GM19099 (cell line): Measurements from ENCODE around the gene ADPGK.

Experiments
- POLR2A ChIP-seq: IDR thresholded peaks from 3 replicates; pipeline ENCODE4 v1.6.1; 2011; ENCODE audit warnings: low read depth; ENCODE audit not compliant: insufficient read length; ENCODE audit errors: extremely low read depth

Gene ADPGK

DNA sequence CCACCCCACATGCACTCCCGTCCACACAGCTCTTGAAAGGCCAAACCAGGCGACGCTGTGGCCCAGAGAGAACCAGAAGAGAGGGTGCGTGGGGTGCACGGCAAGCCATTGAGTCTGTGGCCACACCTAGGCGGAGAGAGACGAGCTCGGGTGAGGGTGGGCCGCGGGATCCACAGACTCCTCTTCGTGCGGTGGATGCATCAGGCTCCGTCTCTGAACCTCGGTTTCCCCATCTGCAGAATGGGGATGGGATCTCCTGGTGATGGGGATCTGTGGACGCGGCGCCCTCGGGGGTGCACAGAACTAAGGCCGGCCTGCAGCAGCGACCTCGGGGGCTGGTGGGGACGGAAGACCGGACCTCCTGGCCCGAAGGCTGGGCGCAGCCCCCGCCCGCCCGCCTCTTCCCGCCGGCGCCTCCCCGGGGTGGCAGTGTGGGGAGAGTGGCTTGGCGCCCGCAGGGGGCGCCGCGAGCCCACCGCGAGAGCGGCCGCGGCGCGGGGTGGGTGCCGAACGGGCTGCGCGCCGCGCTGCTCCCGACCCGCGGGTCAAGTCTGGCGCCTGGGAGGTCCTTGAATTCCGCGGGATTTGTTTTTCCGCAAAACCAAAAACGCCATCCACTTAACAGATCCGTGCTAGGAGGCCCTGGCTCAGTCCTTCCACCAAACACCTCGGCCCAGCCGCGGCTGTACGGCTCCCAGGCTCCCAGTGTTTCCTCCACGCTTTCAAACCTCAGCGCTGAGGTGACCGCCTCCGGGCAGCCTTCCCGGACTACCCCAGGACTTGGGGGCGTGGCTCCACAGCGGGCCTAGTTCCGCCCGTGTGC, 13.2 kb upstream of the ADPGK start:
- no peak for TF ChIP-seq POLR2A

DNA sequence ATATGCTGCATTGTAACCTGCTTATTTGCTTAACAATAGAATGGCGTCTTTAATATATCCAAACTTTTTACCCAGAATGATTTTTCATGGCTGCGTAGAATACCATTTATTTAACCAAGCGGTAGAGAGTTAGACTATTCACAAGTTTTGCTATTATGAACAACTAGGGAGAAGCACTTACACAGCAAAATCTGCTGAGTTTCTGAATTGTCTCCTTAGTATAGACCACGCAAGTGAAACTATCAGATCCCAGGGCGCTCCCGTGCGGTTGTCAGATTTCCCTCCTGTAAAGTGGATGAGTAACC, 12.6 kb upstream of the ADPGK start:
- no peak for TF ChIP-seq POLR2A

DNA sequence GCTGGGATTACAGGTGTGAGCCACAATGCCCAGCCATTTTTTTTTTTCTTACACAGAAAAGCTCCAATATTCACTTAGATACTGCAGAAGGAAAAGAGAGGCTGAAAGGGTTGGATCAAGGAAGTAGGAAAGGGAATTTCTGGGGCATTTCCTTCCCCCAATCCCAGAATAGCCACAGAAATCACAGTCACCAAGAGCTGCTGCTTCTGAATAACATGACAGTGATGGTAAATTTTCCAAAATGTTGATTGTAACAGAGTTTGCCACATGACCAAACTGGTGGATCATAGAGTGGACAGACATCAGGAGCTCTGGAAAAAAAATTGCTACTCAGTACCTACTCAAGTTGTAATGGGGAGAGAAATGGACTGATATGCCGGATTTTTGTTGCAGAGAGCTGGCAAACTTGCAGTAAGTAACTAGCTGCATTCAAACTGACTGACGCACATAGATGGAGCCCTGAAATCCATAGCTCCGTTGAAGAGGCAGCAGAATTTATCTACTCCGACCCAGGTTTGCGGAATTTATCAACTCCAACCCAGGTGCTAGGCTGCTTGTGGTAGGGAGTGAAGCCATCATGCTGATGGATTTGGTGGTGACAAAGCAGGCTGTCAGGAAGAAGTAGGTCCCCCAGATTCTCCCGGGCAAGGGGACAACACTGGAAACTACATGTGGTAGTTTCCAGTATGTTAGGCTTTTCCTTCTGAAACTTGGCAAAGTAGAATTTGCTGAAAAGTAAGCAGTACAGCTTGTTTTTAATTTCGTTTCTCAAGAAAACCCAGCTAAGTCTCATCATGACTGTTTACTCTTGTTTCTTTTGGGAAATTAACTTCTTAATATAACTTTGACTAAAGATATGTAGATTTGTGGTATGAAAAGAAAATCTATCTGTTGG, 10.5 kb upstream of the ADPGK start:
- no peak for TF ChIP-seq POLR2A

DNA sequence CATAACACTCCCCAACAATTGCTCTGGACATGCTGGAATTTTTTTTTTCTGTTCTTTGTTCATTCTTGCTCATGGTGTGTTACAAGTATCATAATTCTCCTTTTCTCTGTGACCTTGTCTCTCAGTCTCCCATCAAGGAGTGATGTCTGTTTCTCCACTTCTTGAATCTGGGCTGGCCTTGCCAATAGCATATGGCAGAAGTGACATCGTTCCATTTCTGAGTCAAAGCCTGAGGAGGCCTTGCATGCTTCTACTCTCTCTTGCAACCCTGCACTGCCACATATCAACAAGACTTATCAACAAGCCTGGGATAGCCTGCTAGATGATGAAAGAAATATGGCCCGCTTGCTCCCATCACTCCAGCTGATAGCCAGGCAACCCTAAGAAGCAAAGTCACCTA, 8.9 kb upstream of the ADPGK start:
- TF ChIP-seq POLR2A, result no peak

DNA sequence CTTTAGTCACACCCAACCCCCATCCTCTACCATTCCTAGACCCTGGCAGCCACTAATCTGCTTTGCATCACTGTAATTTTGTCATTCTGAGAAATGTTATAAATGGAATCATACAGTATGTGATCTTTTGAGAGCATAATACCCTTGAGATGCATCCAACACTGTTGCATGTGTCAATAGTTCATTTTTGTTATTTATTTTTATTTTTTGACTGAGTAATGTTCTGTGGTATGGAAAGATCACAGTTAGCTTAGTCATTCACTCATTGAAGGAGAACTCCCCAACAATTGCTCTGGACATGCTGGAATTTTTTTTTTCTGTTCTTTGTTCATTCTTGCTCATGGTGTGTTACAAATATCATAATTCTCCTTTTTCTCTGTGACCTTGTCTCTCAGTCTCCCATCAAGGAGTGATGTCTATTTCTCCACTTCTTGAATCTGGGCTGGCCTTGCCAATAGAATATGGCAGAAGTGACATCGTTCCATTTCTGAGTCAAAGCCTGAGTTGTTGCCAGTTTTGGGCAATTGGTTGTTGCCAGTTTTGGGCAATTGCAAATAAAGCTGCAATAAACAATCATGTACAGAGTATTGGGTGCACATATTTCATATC, 6.8 kb upstream of the ADPGK start:
- TF ChIP-seq POLR2A, result no peak

DNA sequence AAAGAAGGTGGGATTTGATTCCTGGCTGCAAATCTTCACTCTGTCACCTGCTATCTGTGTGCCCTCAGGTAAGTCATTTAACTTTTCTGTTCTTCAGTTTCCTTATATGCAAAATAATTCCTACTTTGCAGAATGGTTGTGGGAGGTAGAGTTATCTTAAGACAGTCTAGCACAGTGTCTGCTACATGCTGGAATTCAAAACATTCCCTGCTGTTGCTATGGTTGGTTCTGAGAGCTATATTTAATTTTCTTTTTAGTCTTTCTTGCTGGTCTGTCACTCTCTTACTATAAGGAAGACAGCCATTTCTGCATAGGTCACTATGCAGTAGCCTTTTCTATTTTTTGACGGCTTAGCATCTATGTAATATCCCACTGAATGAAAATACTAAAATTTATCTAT, 4.0 kb upstream of the ADPGK start:
- no peak for TF ChIP-seq POLR2A

DNA sequence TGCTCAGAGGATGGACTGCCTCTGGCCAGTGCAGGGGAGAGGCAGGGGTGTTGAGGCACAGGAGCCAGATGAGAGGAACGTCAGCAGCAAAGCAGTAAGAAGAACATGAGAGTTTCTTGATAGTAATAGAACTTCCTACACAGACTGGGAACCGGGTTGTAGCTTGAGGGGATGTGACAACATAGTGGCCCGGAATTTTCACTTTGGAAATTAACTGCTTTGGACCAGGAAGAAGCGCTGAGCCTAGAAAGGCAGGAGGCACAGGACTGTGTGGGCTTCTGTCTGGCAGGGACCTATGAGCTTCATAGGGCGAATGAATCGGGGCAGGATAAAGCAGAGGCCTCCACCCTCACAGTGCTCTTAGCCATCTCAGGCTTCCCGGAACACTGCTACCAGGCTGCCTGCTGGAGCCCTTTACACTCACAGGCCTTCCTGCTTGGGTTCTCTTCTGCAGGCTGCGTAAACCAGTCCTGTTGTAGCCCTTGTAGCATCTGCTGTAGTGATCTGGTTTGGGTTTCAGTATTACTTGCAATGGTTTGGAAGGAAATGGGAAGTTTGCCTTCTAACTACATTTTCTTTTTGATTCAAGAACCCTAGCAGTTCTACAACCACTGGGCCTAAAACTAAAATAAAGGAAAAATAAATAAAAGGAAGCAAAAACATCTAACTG, 3.3 kb upstream of the ADPGK start:
- TF ChIP-seq POLR2A, result peak; percentile 23

DNA sequence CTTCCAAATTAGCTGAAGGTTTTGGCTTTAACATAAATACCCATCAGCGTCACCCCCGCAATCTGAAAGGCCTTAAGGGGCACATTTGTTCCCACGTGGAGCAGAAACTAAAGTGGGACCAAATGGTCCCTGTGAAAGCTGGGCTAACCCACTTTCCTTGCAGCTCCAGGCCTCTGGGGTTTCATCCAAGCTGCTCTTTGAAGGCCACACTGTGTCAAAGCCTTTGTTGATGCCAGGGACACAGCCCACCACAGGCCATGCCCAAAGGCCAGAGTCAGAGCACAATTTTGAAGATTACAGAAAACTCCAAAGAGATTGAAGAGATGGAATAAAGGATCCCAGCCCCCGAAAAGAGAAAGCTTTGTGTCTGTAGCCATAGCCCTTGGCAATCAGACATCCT, 2.7 kb upstream of the ADPGK start:
- no peak for TF ChIP-seq POLR2A

DNA sequence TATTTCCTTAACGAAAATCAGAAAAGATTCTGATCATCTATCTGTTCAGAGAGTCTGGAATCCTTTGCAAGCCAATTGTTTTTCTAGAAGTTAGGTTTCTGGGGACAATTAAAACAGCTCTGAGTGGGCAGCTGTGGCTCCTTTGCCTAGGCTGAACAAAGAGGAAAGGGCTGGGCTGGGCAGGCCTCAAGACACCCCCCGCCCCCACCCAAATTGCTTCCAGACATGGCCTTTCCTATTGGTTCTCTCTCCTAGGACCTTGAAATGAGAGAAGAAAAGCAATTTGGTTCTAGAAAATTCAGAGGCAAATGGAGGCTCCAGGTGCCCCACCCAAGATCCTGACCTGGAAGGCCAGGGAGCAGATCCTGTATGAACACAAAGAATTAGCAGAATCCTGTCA, 2.3 kb upstream of the ADPGK start:
- no peak for TF ChIP-seq POLR2A

DNA sequence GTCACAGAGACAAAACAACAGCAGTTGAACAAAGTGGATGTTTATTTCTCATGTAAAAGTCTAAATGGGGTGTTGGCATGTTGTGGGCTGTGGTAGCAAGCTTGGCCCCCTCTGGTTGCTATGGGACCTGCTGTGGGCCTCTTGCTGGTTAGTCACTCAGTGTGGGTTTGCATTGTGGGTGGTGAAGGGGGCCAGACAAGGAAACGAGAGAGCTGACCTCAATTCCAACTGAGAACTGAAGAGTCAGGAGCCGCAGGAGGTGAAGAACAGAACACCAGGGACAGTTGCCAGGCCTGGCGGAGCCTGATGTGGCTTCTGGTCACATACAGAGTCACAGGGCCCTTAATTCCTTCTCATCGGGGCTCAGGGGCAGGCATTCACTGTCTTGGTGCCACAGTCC, 1.9 kb upstream of the ADPGK start:
- TF ChIP-seq POLR2A, result no peak

DNA sequence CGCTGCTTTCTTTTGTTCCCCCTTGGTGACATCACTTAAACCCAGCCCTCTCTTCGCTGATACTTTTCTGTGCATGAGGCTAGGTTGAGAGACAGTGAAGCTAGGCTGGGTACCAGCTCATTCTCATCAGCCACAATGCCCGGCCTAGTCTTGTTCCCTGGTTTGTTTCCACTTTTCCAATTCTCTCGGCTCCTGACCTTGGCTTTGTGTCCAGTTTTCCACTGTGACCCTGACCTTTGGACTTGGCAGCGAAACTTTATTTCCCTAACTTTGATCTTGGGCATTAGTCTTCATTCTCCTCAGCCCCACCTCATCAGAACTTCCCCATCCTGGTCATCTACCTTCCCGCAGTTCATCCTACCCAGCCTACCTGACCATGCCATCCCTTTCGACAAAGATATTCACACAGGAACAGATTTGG, 908 bp upstream of the ADPGK start:
- no peak for TF ChIP-seq POLR2A

DNA sequence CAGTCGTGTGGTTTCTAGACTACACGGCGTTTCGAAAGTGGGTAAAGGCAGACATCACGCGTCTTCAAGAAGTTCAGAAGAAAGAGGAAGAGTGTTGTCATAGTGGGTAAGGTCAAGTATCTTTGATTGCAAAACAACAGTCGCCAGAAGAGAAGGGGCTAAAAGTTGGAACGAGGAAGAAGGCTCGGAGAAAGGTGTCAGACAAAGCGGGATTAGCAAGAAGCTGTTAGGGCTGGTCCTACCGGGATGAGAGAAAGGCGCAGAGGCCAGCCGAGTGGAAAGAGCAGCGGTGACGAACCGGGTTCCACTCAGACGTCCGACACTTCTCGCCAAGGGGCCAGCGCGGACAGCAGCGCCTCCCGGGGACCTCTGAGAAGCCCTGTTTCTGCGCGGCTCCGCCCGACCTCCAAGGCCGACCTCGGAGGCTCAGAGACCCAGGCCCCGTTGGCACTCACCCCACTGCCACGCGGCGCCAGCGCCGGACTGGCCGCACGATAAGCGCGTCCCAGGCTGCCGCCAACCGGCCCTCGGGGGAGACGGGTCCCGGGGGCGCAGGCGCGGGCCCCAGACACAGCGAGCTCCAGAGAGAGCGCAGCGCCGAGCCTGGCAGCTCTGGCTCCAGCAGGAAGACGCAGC, 436 bp downstream of the ADPGK start:
- no peak for TF ChIP-seq POLR2A

DNA sequence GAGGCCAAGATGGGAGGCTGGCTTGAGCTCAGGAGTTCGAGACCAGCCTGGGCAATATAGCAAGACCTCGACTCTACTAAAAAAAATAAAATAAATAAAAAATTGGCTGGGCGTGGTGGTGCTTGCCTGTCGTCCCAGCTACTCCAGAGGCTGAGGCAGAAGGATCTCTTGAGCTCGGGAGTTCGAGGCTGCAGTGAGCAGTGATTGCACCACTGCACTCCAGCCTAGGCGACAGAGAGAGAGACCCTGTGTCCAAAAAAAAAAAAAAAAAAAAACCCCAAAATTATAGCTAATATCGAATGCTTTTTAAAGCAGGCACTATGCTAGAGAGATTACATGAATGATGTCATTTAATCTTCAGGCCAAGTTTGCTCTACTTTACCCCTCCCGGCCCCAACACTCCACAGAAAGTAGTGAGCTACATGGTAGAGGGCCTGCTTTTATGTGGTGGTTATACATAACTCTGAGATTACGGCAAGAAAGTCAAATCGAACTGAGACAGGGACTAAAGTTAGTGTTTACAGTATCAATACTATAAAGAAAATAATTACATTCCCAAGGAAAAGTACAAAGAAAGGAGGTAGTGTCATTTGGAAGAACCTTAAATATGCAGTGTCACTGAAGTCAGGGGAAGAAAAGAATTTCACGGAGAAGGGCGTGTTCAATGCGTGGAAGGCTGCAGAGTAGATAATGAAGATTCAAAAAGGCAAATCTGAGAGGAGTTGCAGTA, 1.1 kb downstream of the ADPGK start:
- TF ChIP-seq POLR2A, result no peak

DNA sequence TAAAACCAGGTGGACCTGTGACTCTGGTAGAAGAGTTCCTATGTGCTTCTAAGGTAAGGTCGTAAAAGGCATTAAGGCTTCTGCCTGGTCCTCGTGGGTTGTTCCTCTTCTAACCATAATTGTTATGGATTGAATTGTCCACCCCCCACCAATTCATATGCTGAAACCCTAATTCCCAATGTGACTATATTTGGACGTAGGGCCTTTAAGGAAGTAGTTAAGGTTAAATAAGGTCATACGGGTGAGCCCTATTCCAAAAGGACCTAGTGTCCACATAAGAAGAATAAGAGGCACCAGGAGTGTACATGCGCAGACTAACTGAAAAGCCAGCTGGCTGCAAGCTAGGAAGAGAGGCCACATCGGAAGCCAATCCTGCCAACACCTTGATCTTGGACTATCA, 1.9 kb downstream of the ADPGK start:
- TF ChIP-seq POLR2A, result no peak
